NCI-H510A treated with DMSO at 0.1 percent for 48 hours (cell line): ENCODE measurements around the gene DLEC1.

ENCODE experiments used
- DNase-seq: peaks from one replicate; lab custom pipeline; 2025; lab: John Stamatoyannopoulos, UW

DLEC1 gene

DNA sequence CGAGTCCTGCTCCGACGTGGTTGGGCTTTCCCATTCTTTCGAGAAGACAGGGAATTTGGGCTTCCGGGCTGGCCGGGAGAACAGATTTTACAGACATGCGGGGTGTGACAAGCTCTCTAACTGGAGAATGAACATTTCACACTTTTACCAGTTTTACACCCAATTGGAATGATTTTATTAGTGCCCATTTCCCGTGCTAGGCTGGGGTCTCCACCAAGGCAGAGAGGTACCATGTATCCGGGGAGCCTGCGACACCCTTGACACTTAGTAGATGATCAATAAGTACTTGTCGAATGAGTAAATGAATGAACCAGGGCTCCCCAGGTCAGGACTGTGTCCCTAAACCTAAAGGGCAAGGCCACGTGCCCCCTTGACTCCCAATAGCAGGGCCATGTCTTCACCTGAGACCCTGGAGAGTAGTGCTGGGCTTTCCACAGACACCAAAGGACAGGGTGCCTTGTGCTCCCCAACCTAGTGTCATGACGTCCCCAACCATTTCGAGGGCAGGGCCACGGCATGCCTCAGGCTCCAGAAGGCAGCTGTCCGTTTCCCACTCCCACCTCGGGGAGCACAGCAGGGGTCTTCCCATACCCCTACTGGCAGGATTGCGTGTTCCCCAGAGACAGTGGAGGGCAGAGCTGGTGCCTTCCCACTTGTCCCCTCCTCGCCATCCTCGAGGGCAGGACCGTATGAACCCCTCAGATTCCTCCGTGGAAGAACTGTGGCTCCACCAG lies 98.8 kb downstream of the DLEC1 start:
- peak; percentile 75 for DNase-seq

DNA sequence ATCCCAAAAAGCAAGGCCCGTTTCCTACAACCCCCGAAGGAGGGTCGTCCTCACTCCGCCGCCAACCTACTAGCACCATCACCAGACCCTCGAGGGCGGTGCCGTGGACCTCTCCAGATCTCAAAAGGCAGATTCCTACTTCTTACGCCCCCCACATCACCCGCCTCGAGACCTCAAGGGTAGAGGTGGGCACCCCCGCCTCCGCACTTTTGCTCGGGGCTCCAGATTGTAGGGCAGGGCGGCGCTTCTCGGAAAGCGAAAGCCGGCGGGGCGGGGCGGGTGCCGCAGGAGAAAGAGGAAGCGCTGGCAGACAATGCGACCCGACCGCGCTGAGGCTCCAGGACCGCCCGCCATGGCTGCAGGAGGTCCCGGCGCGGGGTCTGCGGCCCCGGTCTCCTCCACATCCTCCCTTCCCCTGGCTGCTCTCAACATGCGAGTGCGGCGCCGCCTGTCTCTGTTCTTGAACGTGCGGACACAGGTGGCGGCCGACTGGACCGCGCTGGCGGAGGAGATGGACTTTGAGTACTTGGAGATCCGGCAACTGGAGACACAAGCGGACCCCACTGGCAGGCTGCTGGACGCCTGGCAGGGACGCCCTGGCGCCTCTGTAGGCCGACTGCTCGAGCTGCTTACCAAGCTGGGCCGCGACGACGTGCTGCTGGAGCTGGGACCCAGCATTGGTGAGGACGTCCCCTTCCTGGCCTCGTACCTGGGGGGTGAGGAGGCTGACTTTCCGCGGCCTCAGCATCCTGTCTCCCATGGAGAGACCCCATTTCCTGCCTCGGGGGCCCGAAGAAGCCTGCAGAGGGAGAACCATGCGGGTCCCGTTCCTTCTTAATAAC lies 99.6 kb downstream of the DLEC1 start, which contains the start of gene MYD88:
Gene MYD88 (plus strand): TSS at position 313 of the 842 bp plus-strand sequence. CDS start 40 bp downstream, at position 353.
- DNase-seq, result peak; percentile 22

DNA sequence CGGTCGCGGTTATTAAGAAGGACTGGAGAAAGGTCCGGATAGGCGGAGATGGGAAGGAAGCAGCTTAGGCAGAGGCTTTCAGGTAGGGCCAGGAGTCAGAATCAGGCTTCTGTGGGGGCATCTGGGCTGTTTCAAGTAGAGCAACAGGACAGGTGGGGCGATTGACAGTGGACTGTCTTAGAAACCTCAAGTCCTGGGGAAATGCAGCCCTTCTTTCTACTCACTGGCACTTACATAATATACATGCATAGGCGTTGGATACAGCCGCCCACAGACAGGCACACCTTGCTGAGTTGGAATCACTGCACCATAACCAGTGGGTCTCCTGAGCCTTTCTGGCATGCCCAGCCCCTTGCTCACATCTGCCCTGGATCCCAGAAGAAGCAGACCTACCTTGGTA lies 100.2 kb downstream of the DLEC1 start:
- no peak for DNase-seq

DNA sequence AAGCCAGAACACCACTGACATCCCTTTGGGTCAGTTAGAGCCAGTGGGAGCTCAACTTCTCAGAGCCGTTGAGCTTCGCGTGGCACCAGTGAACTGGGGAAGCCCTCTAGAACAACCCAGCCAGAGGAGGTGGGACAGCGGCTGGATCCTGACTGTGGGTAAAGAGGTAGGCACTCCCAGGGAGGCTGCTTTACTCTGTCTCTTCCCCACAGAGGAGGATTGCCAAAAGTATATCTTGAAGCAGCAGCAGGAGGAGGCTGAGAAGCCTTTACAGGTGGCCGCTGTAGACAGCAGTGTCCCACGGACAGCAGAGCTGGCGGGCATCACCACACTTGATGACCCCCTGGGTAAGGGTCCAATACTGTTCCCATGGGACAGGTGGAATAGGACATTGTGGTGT lies 100.6 kb downstream of the DLEC1 start:
- no peak for DNase-seq

DNA sequence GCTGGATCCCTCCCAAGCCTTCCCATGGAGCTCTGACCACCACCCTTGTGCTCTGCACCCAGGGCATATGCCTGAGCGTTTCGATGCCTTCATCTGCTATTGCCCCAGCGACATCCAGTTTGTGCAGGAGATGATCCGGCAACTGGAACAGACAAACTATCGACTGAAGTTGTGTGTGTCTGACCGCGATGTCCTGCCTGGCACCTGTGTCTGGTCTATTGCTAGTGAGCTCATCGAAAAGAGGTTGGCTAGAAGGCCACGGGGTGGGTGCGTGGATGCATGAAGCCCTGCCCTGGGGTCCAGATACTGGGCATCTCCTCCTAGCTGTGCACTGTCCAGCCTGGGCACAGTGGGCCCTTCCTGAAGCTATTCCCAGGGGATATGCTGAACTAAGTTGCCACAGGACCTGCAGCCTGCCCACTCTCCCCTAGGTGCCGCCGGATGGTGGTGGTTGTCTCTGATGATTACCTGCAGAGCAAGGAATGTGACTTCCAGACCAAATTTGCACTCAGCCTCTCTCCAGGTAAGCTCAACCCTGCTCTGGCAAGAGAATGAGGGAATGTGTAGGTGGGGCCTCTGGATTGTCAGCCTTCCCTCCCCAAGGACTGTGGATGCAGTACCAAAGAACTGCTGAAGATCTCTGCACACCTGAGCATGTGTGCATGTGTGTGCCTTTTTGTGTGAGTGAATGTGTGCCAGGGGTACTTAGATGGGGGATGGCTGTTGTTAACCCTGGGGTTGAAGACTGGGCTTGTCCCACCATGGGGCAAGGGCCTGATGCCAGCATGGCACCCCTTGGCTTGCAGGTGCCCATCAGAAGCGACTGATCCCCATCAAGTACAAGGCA lies 101.5 kb downstream of the DLEC1 start:
- DNase-seq, result no peak

DNA sequence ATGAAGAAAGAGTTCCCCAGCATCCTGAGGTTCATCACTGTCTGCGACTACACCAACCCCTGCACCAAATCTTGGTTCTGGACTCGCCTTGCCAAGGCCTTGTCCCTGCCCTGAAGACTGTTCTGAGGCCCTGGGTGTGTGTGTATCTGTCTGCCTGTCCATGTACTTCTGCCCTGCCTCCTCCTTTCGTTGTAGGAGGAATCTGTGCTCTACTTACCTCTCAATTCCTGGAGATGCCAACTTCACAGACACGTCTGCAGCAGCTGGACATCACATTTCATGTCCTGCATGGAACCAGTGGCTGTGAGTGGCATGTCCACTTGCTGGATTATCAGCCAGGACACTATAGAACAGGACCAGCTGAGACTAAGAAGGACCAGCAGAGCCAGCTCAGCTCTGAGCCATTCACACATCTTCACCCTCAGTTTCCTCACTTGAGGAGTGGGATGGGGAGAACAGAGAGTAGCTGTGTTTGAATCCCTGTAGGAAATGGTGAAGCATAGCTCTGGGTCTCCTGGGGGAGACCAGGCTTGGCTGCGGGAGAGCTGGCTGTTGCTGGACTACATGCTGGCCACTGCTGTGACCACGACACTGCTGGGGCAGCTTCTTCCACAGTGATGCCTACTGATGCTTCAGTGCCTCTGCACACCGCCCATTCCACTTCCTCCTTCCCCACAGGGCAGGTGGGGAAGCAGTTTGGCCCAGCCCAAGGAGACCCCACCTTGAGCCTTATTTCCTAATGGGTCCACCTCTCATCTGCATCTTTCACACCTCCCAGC lies 102.4 kb downstream of the DLEC1 start:
- DNase-seq, result no peak

DNA sequence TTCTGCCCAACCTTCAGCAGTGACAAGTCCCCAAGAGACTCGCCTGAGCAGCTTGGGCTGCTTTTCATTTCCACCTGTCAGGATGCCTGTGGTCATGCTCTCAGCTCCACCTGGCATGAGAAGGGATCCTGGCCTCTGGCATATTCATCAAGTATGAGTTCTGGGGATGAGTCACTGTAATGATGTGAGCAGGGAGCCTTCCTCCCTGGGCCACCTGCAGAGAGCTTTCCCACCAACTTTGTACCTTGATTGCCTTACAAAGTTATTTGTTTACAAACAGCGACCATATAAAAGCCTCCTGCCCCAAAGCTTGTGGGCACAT lies 102.9 kb downstream of the DLEC1 start:
- no peak for DNase-seq

DNA sequence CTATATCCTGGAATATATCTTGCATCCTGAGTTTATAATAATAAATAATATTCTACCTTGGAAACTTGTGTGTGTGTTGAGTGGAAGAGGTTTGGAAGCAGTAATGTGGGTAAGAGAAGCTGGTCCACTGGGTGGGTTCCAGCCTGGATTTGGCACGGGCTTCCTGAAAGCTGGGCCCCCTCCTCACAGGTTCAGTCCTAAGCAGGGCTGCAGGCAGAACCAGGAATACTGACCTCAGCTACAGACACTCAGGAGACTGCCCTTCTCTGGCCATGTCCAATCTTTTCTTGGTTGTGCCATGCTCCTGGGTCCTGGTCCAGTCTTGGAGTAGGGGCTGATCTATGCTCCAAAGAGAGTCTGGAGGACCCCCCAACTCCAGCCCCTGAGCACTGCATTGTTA lies 104.0 kb downstream of the DLEC1 start:
- no peak for DNase-seq

DNA sequence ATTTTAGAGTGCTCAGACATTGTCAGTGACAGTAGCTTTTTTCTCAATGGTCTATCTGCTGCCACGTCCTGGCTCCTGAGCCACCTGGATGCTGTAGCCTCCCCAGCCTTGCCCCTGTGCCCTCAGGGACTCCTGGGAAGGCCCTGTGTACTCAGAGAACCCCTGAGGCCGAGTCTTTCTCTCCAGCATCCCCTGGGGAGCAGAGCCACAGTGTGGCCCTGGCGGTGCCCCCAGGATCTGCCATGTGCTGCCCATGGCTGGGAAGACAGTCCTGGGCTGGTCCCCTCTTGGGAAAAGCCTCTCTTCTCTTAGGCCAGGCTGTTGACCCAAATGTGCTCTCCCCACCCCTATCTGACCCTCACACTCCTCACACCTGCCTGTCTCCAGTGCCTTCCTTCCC lies 104.5 kb downstream of the DLEC1 start:
- no peak for DNase-seq

DNA sequence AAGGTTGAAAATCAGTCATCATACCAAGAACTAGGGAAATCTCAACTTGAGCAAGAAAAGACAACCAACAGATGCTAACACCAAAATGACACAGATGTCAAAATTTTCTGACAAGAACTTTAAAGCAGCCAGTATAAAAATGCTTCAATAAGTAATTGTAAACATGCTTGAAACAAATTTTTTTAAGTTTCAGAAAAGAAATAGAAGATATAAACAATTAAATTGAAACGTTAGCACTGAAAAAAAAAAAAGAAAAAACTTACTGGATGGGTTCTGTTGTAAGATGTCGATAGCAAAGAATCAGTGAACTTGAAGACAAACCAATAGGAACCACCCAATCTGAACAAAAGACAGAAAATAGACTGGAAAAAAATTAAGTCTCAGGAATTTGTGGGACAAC lies 107.5 kb downstream of the DLEC1 start:
- DNase-seq, result no peak

DNA sequence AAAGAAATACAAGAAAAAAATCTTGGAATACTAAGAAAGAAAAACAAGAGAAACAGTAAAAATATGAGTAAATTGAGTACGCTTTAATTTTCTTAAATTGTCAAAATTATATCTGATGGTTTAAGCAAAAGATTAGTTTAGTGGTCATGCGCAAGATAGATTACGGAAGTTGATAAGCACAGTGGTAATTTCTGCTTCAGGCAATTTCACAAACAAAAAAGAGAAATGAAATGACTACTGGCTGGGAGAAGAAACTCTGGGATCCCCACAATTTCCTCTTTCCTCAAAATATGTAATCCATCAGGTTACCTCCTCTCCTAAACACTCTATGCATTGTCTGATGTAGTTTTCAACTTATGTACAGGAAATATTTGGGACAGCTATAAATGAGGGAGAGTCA lies 108.4 kb downstream of the DLEC1 start:
- DNase-seq, result no peak

DNA sequence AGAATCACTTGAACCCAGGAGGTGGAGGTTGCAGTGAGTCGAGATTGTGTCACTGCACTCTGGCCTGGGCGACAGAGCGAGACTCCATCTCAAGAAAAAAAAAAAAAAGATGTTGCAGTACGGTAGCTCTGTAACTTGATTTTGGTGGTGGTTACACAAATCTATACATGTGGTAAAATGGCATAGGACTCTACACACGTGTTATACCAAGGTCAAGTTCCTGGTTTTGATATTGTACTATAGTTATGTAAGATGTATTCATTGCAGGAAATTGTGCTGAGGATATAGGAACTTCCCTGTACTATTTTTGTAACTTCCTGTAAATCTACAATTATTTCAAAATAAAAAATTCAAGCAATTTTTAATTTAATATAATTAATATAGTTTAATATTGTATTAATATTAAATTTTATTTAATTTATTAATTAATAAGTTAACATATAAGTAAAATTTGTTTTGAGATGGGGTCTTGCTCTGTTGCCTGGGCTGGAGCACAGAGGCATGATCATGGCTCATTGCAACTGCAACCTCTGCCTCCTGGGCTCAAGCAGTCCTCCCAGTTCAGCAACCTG lies 109.4 kb downstream of the DLEC1 start:
- no peak for DNase-seq

DNA sequence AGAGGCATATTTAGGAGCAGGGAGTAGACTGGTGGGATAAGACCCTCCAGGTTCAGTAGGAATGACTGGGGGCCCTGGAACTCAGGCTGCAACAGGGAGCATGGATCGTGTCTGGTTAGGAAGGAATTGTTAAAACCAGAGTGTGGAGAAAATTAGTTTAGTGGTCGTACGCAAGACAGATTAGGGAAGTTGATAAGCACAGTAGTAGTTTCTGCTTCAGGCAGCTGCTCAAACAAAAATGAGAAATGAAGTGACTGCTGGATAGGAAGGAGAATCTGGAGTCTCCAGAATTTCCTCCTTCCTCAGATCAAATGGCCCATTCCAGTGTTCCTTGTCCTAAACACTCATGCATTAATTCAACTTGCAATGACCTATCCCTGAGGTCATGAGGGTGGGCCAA lies 110.7 kb downstream of the DLEC1 start:
- DNase-seq, result no peak

DNA sequence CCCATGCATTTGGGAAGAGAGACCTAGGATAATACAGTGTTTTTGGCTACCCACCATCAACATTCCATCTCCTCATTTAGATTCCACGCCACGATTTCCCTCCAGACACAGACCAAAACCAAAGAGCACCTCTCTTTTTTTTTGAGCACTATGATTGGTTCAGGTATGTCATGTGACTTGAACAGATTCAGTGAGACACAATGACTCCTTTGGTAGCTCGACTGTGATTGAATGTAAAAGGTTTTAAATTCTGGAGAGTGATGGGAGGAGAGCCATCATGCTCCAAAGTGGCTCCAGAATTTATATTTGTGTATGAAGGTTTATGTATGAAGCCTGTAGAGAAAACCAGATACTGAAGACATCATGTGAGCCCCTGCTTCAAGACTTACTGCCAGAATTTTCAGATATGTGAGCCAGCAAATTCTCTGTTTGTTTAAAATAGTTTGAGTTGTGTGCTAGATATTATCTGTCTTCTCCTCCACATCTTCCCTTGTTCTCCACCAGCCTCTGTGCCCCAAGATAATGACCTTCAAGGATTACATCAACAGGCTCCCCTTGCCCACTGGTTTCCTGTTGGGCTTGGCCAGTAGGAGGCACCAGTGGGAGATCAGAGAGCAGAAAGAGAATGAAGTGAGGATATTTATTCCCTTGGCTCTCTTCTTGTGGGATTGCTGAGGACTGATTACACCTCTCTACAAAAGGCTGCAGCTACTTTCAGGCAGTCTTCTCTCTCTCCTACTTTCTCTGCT lies 111.9 kb downstream of the DLEC1 start:
- no peak for DNase-seq

DNA sequence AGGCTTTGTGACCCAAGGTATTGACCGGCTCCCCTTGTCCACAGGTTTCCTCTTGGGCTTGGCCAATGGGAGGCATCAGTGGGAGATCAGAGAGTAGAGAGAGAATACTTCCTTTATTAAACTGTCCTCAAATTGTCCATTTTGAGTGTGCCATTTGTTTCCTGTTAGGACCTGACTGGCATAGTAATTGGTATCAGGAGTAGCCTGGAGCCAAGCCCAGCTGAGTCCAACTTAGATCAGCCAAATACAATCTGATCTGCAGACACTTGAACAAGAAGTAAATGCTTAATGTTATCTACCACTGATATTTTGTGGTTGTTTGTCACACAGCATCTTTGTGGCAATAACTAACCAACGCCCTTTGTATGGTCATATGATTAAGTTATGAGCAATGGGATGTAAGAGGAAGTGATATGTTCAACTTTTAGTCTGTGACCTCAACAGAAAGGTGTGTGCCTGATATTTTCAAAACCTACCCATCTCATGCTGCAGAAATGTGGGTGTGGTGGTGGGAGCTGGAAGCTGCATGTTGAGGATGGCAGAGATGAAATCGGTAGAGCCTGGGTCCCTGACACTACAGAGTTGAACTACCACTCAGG lies 112.8 kb downstream of the DLEC1 start:
- no peak for DNase-seq

DNA sequence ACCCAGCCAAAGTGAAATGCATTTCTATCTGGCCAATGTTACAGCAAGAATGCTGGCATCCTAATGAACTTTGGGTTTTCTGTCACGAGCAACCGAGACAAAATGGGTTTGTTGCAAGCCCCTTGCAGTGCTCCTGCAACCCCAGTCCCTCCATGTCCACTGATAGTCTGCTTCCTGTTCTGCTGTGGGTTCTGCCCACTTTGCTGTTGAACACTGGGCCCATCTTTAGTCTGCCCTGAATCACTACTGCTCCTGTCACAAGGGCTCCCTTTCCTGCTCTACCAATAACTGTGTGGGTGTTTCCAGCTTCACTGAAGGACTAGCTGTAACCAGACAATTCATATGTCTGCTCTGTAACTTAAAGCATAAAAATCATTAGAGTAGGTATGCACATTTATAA lies 113.6 kb downstream of the DLEC1 start:
- no peak for DNase-seq

DNA sequence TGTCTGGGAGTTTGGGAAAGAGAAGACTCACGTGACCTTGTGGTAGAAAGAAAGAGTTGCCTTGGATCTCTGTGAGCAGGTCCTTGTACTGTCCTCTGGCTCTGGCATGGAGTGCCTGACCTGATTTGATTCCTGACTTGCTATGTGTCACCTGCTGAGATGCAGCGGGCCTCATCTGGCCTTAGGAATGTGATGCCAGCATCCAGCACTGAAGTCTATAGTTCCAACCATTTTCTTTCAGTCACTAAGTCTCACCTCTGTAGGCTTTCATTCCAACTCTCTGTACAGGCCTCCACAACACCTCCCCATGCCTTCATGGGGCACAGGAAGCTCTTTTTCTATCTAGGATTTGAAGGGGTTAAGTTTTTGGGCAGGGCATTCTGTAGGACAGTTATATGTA lies 114.2 kb downstream of the DLEC1 start:
- no peak for DNase-seq

DNA sequence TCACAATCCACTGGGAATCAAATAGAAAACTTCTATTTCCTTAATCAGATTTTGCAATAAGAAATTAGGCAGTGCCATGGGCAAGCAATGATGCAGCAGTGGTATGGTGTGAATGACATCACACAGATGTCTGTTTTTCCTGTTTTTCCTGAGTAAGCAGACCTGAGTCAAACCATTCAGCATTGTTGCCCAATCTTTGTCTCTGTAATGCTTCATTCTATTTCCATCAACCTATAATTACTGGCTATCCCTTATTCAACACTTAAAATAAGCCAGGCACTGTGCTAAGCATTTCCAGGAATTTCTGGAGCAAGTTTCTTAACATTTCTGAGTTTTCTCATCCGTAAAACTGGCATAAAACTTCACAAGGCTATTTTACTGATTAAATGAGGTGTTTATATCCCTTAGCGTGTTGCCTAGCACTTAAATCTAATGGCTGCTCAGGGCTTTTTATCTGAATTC lies 115.1 kb downstream of the DLEC1 start:
- no peak for DNase-seq

DNA sequence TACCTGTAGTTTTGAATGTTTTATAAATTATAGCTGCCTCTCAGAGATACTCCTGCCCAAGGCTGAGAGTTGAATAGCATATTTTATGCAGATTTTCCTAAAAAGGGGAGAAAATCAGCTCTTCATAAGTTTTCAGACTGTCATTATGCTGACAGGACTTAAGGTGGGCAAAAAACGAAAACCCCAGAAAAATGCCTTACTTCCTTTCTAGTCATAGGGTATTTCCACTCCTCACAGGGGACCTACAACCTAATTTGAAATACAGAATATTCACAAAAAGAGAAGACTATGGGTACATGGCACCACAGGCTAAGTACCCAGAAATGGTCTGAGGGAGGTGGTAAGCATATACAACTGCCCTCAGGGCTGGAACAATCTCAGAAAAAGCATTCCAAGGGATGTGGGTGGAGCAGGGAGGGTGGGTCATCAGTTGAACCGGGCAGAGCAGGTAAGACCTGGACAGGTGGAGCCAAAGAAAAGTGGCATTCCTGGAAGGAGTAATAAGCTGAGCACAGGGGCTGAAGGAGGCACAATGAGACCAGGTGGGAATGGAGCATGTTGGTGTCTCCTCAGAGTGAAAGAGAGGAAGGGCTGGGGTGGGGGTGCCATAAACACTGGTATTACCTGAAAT lies 115.7 kb downstream of the DLEC1 start:
- no peak for DNase-seq

DNA sequence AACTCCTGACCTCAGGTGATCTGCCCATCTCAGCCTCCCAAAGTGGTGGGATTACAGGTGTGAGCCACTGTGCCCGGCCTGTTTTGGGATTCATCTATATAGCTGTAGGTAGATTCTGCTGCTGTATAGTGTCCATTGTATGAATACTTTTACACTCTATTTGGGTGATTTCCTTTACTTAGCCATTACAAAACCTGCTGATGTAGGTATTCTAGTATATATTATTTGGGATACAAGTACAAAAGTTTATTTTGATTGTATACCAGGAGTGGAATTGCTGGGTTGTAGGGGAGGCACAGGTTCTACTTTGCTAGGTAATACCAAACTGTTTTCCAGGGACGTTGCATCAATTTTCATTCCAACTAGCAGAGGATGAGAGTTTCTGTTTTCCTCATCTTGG lies 116.8 kb downstream of the DLEC1 start:
- DNase-seq, result no peak
